Esophagus muscularis mucosa (tissue), 3 donors: Measurements from ENCODE around the gene XYLT1.

ENCODE experiments used
- CTCF ChIP-seq, 3 experiments: fragments of 200-600 bp in 2 of 3; fragments of 450-650 bp in 1 of 3; sonication (generic) in 2 of 3; IDR thresholded peaks; one replicate each; pipeline ENCODE4 v1.5.1; 2017 to 2019; ENCODE audit warnings: antibody characterized with exemption in 3 of 3, mild to moderate bottlenecking in 2 of 3, moderate library complexity in 1 of 3
- POLR2A ChIP-seq: fragments of 450-650 bp; IDR thresholded peaks from one replicate; pipeline ENCODE4 v1.6.1; 2017; ENCODE audit warnings: antibody characterized with exemption, moderate library complexity, mild to moderate bottlenecking, low read depth
- POLR2AphosphoS5 ChIP-seq, 2 donors: sonication (generic); formaldehyde crosslinking; IDR thresholded peaks; one replicate each; pipeline ENCODE4 v1.6.1; 2017; ENCODE audit warnings: antibody characterized with exemption in 2 of 2

DNA sequence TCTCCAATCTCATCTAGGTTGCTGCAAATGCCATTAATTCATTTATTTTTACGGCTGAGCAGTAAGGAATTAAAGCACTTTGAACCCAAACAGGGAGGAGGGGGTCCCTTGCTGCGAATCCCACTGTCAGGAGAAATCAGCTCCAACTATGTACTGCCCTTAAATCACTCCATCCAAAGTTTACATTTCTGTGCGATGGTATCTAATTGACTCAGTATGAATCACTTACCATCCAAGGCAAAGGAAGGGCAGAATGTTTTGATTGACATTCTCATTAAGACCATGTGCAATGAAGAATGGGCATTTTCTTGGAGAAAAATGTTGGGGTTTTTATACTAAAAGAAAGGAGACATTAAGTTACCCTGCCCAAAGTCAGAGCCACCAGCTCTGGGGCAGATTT lies 47.7 kb upstream of the XYLT1 start:
- TF ChIP-seq CTCF (IDR thresholded peaks at IDR 0.05): no peak
- TF ChIP-seq POLR2A: no peak
- no peak for TF ChIP-seq POLR2AphosphoS5 (IDR thresholded peaks at IDR 0.05)
